CD8-positive, alpha-beta memory T cell (primary cell): ENCODE data around the gene IARS1. TPM values are rescaled to one million over a fixed set of nuclear protein-coding genes. Genes with fewer than 3 reads are reported as not detected.

ENCODE experiments used
- CTCF ChIA-PET: fragments of 350-600 bp; sonication (Branson Sonifier 250); formaldehyde crosslinking; loops from one replicate; lab custom pipeline; 2021; ENCODE audit warnings: antibody characterized with exemption; lab: Charles Lee
- POLR2A ChIA-PET: fragments of 350-600 bp; sonication (Branson Sonifier 250); formaldehyde crosslinking; loops from one replicate; lab custom pipeline; 2021; ENCODE audit warnings: antibody characterized with exemption; lab: Charles Lee
- DNase-seq, 5 donors: peaks; one replicate each; pipeline versions ENCODE4 v3.0.0 to v3.0.0-alpha.2; 2020 to 2022; ENCODE audit warnings: mixed read lengths in 1 of 5
- H3K27ac ChIP-seq: one replicate; pipeline ENCODE4 v1.7.0; 2013; ENCODE audit warnings: low read depth, mild to moderate bottlenecking, low read length, moderate library complexity
- H3K27me3 ChIP-seq: 2 replicates; pipeline ENCODE4 v1.7.0; 2013; ENCODE audit warnings: low read length, mild to moderate bottlenecking; ENCODE audit not compliant: insufficient read depth, poor library complexity, severe bottlenecking
- H3K36me3 ChIP-seq: 2 replicates; pipeline ENCODE4 v1.7.0; 2013; ENCODE audit warnings: mild to moderate bottlenecking, low read length, moderate library complexity; ENCODE audit not compliant: insufficient read depth
- H3K4me1 ChIP-seq: 2 replicates; pipeline ENCODE4 v1.7.0; 2013; ENCODE audit warnings: mild to moderate bottlenecking, low read length, moderate library complexity; ENCODE audit not compliant: insufficient read depth
- H3K4me3 ChIP-seq: 2 replicates; pipeline ENCODE4 v1.7.0; 2013; ENCODE audit warnings: mild to moderate bottlenecking, low read length
- H3K9me3 ChIP-seq: 2 replicates; pipeline ENCODE4 v1.7.0; 2013; ENCODE audit warnings: mild to moderate bottlenecking, low read length
- H3K27ac Mint-ChIP-seq, 8 donors: one replicate each; pipeline ENCODE4 v1.8.0; 2020 to 2021; ENCODE audit warnings: mixed read lengths in 8 of 8, mild to moderate bottlenecking in 6 of 8, inconsistent platforms in 3 of 8, moderate library complexity in 3 of 8
- H3K27me3 Mint-ChIP-seq, 2 donors: one replicate each; pipeline ENCODE4 v1.8.0; 2020 to 2021; ENCODE audit warnings: mixed read lengths in 2 of 2, mild to moderate bottlenecking in 1 of 2, moderate library complexity in 1 of 2
- H3K36me3 Mint-ChIP-seq, 3 donors: one replicate each; pipeline ENCODE4 v1.8.0; 2020 to 2021; ENCODE audit warnings: mixed read lengths in 3 of 3, inconsistent platforms in 1 of 3, mild to moderate bottlenecking in 1 of 3
- H3K4me1 Mint-ChIP-seq, 3 donors: one replicate each; pipeline ENCODE4 v1.8.0; 2020 to 2021; ENCODE audit warnings: mixed read lengths in 3 of 3, inconsistent platforms in 1 of 3, mild to moderate bottlenecking in 1 of 3
- H3K4me3 Mint-ChIP-seq, 7 donors: one replicate each; pipeline ENCODE4 v1.8.0; 2020 to 2021; ENCODE audit warnings: mixed read lengths in 7 of 7, mild to moderate bottlenecking in 6 of 7, moderate library complexity in 4 of 7, inconsistent platforms in 2 of 7
- H3K9me3 Mint-ChIP-seq, 5 donors: one replicate each; pipeline ENCODE4 v1.8.0; 2020 to 2022; ENCODE audit warnings: mixed read lengths in 5 of 5, mild to moderate bottlenecking in 3 of 5, moderate library complexity in 2 of 5, inconsistent platforms in 1 of 5
- polyA plus RNA-seq: library from polyadenylated mRNA; unstranded; fragments of 300-500 nt; fragmentation: Illumina TruSeq; gene quantifications from one replicate; pipeline ENCODE4 v1.2.3, GENCODE V29; 2021
- total RNA-seq, 2 experiments: library from RNA; stranded (reverse); gene quantifications; one replicate each; pipeline ENCODE4 v1.2.3, GENCODE V29; 2021

Gene IARS1
- total RNA-seq (100 to 1,000 TPM; 227 to 230 TPM), polyA plus RNA-seq (60.3 TPM)

GRCh38 chr9:92293452-92294296, at the start of gene IARS1:
Gene IARS1, minus strand, starts transcription at chr9:92293697. Its CDS starts 4,278 bp downstream, at chr9:92289419.
- peak within 1 kb of the TSS; percentile 89 for H3K4me3 ChIP-seq
- H3K27me3 ChIP-seq, result no peaks in the 10 kb centered on the region
- Mint-ChIP-seq H3K4me3 (peak within 1 kb of the TSS; percentile 96 to 99 (median 98)), H3K9me3 (no peaks in the 10 kb centered on the region), H3K27ac (peak within 1 kb of the TSS; percentile 95 to 99 (median 98)), H3K27me3 (no peaks in the 10 kb centered on the region), H3K4me1 (peaks cover 42 to 75% (median 66%) of the 10 kb centered on the region in 3 donors), H3K36me3 (peaks cover 4 to 37% (median 11%) of the 10 kb centered on the region in 3 donors)
- CTCF ChIA-PET, result no interaction called here
- peaks cover 9% of the 10 kb centered on the region for H3K36me3 ChIP-seq
- no peaks in the 10 kb centered on the region for H3K9me3 ChIP-seq
- peak within 1 kb of the TSS; percentile 95 for H3K27ac ChIP-seq
- peaks cover 34% of the 10 kb centered on the region for H3K4me1 ChIP-seq
- DNase-seq, result peak; percentile 98 to 100 (median 100)
- POLR2A ChIA-PET, result no interaction called here

- ChIA-PET CTCF (no interaction called here), POLR2A (no interaction called here)
- H3K4me1 Mint-ChIP-seq, result no peaks in the 10 kb centered on the region
- H3K9me3 Mint-ChIP-seq, result peaks cover 0 to 10% (median 4%) of the 10 kb centered on the region in 5 donors
- H3K36me3 ChIP-seq, result no peaks in the 10 kb centered on the region
- DNase-seq, result no peak
- H3K9me3 ChIP-seq, result no peaks in the 10 kb centered on the region
- no peak overlapping the region for H3K27ac ChIP-seq
- peaks cover 4 to 10% (median 7%) of the 10 kb centered on the region in 3 donors for H3K36me3 Mint-ChIP-seq
- H3K27me3 ChIP-seq, result no peaks in the 10 kb centered on the region
- H3K4me3 ChIP-seq, result no peak overlapping the region
- H3K27me3 Mint-ChIP-seq, result no peaks in the 10 kb centered on the region
- H3K4me3 Mint-ChIP-seq, result no peak overlapping the region
- no peaks in the 10 kb centered on the region for H3K4me1 ChIP-seq
- peak overlapping the region in 1 of 8 donors; percentile 12 for H3K27ac Mint-ChIP-seq
Measured at GRCh38 chr9:92342825-92343488, 49.5 kb upstream of the IARS1 start.

GRCh38 chr9:92341578-92341977, 48.1 kb upstream of the IARS1 start:
- no peaks in the 10 kb centered on the region for H3K36me3 ChIP-seq
- no peak for DNase-seq
- peaks cover 0 to 10% (median 4%) of the 10 kb centered on the region in 5 donors for H3K9me3 Mint-ChIP-seq
- H3K4me3 Mint-ChIP-seq, result no peak overlapping the region
- peaks cover 4 to 12% (median 7%) of the 10 kb centered on the region in 3 donors for H3K36me3 Mint-ChIP-seq
- POLR2A ChIA-PET, result no interaction called here
- H3K4me1 ChIP-seq, result no peaks in the 10 kb centered on the region
- CTCF ChIA-PET, result no interaction called here
- H3K4me3 ChIP-seq, result no peak overlapping the region
- no peak overlapping the region for H3K27ac ChIP-seq
- H3K4me1 Mint-ChIP-seq, result no peaks in the 10 kb centered on the region
- H3K27me3 Mint-ChIP-seq, result no peaks in the 10 kb centered on the region
- H3K9me3 ChIP-seq, result no peaks in the 10 kb centered on the region
- peak overlapping the region in 1 of 8 donors; percentile 65 for H3K27ac Mint-ChIP-seq
- no peaks in the 10 kb centered on the region for H3K27me3 ChIP-seq

GRCh38 chr9:92333282-92333634, 39.8 kb upstream of the IARS1 start:
- ChIA-PET CTCF (no interaction called here), POLR2A (interaction anchor here (0.7 kb wide), 1 partner anchor 120 kb away, joined by 4 read pairs; no protein-coding TSS in a partner anchor)
- H3K27me3 Mint-ChIP-seq, result no peaks in the 10 kb centered on the region
- peak overlapping the region in 1 of 8 donors; percentile 33 for H3K27ac Mint-ChIP-seq
- H3K4me3 Mint-ChIP-seq, result no peak overlapping the region
- Histone ChIP-seq H3K27me3 (no peaks in the 10 kb centered on the region), H3K36me3 (no peaks in the 10 kb centered on the region), H3K4me3 (no peak overlapping the region), H3K4me1 (no peaks in the 10 kb centered on the region), H3K9me3 (no peaks in the 10 kb centered on the region), H3K27ac (no peak overlapping the region)
- H3K9me3 Mint-ChIP-seq, result no peaks in the 10 kb centered on the region
- peaks cover 0 to 4% (median 2%) of the 10 kb centered on the region in 3 donors for H3K36me3 Mint-ChIP-seq
- DNase-seq, result no peak
- H3K4me1 Mint-ChIP-seq, result no peaks in the 10 kb centered on the region

- Mint-ChIP-seq H3K27me3 (no peaks in the 10 kb centered on the region), H3K4me1 (no peaks in the 10 kb centered on the region), H3K27ac (peak overlapping the region in 1 of 8 donors; percentile 33), H3K9me3 (no peaks in the 10 kb centered on the region), H3K36me3 (peaks cover 0 to 4% (median 2%) of the 10 kb centered on the region in 3 donors), H3K4me3 (no peak overlapping the region)
- DNase-seq, result no peak
- no peaks in the 10 kb centered on the region for H3K4me1 ChIP-seq
- H3K27me3 ChIP-seq, result no peaks in the 10 kb centered on the region
- H3K36me3 ChIP-seq, result no peaks in the 10 kb centered on the region
- ChIA-PET CTCF (no interaction called here), POLR2A (interaction anchor here (1.1 kb wide), 1 partner anchor 55 kb away, joined by 3 read pairs; no protein-coding TSS in a partner anchor)
- H3K9me3 ChIP-seq, result no peaks in the 10 kb centered on the region
- H3K27ac ChIP-seq, result no peak overlapping the region
- no peak overlapping the region for H3K4me3 ChIP-seq
Measured at GRCh38 chr9:92332577-92333281, 39.2 kb upstream of the IARS1 start.

- POLR2A ChIA-PET, result no interaction called here
- H3K9me3 Mint-ChIP-seq, result no peaks in the 10 kb centered on the region
- H3K27ac Mint-ChIP-seq, result no peak overlapping the region
- H3K4me3 Mint-ChIP-seq, result peak overlapping the region in 1 of 7 donors; percentile 44
- H3K4me1 ChIP-seq, result peaks cover 22% of the 10 kb centered on the region
- no peak overlapping the region for H3K4me3 ChIP-seq
- no peaks in the 10 kb centered on the region for H3K27me3 ChIP-seq
- H3K36me3 ChIP-seq, result no peaks in the 10 kb centered on the region
- H3K27ac ChIP-seq, result no peak overlapping the region
- H3K9me3 ChIP-seq, result no peaks in the 10 kb centered on the region
- CTCF ChIA-PET, result no interaction called here
- peaks cover 0 to 15% (median 7%) of the 10 kb centered on the region in 3 donors for H3K36me3 Mint-ChIP-seq
- DNase-seq, result no peak
- peaks cover 26 to 35% (median 30%) of the 10 kb centered on the region in 3 donors for H3K4me1 Mint-ChIP-seq
- H3K27me3 Mint-ChIP-seq, result peaks cover 0 to 2% of the 10 kb centered on the region in 2 donors
Measured at GRCh38 chr9:92328225-92328624, 34.7 kb upstream of the IARS1 start.

GRCh38 chr9:92327283-92327850, 33.9 kb upstream of the IARS1 start:
- Histone ChIP-seq H3K4me1 (peaks cover 22% of the 10 kb centered on the region), H3K36me3 (peaks cover 6% of the 10 kb centered on the region), H3K27ac (peak overlapping the region; percentile 98), H3K27me3 (no peaks in the 10 kb centered on the region), H3K9me3 (no peaks in the 10 kb centered on the region), H3K4me3 (no peak overlapping the region)
- Mint-ChIP-seq H3K9me3 (no peaks in the 10 kb centered on the region), H3K27ac (peak overlapping the region in 4 of 8 donors; percentile 3 to 99 (median 72)), H3K36me3 (peaks cover 0 to 24% (median 4%) of the 10 kb centered on the region in 3 donors), H3K4me3 (peak overlapping the region; percentile 49 to 100 (median 96)), H3K4me1 (peaks cover 28 to 39% (median 35%) of the 10 kb centered on the region in 3 donors), H3K27me3 (peaks cover 0 to 2% of the 10 kb centered on the region in 2 donors)
- no peak for DNase-seq
- ChIA-PET CTCF (no interaction called here), POLR2A (no interaction called here)
